IMR-90 (cell line): ENCODE results near the gene RNU6-1. TPM values are rescaled to one million over a fixed set of nuclear protein-coding genes. Genes with fewer than 3 reads are reported as not detected.

Experiments used
- ATAC-seq: fragments of 200-7000 bp; cut with Tn5 transposase; 2 replicates; pipeline ENCODE4 v1.9.1; 2020; ENCODE audit warnings: low read depth, mild to moderate bottlenecking, moderate library complexity
- BruUV-seq: library from RNA; stranded (reverse); fragments of 400-500 nt; replicated peaks from 2 replicates; lab custom pipeline; 2021; lab: Mats Ljungman, UMichigan
- CTCF ChIA-PET: fragments of 300-600 bp; formaldehyde crosslinking; extraction: SDS; loops from one replicate; lab custom pipeline; 2021; ENCODE audit warnings: antibody characterized with exemption; lab: Yijun Ruan, JAX
- POLR2A ChIA-PET: fragments of 300-600 bp; sonication (Branson Sonifier 250); formaldehyde crosslinking; loops from one replicate; lab custom pipeline; 2022; ENCODE audit warnings: antibody characterized with exemption; ENCODE audit not compliant: unreplicated experiment; lab: Charles Lee
- DNase-seq: peaks from one replicate; pipeline ENCODE4 v3.0.0; 2013
- H2AFZ ChIP-seq: replicated peaks from 2 replicates; pipeline ENCODE3; 2013; ENCODE audit warnings: low read length, mild to moderate bottlenecking; ENCODE audit not compliant: poor library complexity
- H2AK5ac ChIP-seq: 2 replicates; pipeline ENCODE4 v1.6.1; 2013; ENCODE audit warnings: low read depth, low read length, inconsistent platforms
- H2AK9ac ChIP-seq: replicated peaks from 2 replicates; pipeline ENCODE3; 2013; ENCODE audit warnings: mild to moderate bottlenecking, low read depth, low read length, moderate library complexity; ENCODE audit not compliant: poor library complexity
- H2BK120ac ChIP-seq: 2 replicates; pipeline ENCODE4 v1.6.1; 2013; ENCODE audit warnings: low read depth, low read length, inconsistent platforms
- H2BK15ac ChIP-seq: 3 replicates; pipeline ENCODE4 v1.6.1; 2013; ENCODE audit warnings: low read depth, low read length, inconsistent platforms
- H2BK20ac ChIP-seq: 2 replicates; pipeline ENCODE4 v1.6.1; 2013; ENCODE audit warnings: low read depth, mild to moderate bottlenecking, inconsistent platforms, low read length, moderate library complexity
- H2BK5ac ChIP-seq: 2 replicates; pipeline ENCODE4 v1.6.1; 2013; ENCODE audit warnings: mild to moderate bottlenecking, low read depth, low read length, inconsistent platforms; ENCODE audit not compliant: poor library complexity, severe bottlenecking
- H3K14ac ChIP-seq: replicated peaks from 2 replicates; pipeline ENCODE4 v1.6.1; 2013; ENCODE audit warnings: low read depth, low read length, inconsistent platforms
- H3K18ac ChIP-seq: 2 replicates; pipeline ENCODE4 v1.6.1; 2013; ENCODE audit warnings: low read depth, low read length, control low read depth
- H3K23ac ChIP-seq: 2 replicates; pipeline ENCODE4 v1.6.1; 2013; ENCODE audit warnings: low read depth, low read length, inconsistent platforms
- H3K27ac ChIP-seq: 2 replicates; pipeline ENCODE4 v1.5.1; 2013; ENCODE audit warnings: mild to moderate bottlenecking, control low read depth, low read length; ENCODE audit not compliant: insufficient read depth
- H3K27me3 ChIP-seq: 2 replicates; pipeline ENCODE4 v1.6.1; 2013; ENCODE audit warnings: low read length; ENCODE audit not compliant: control insufficient read depth, insufficient read depth
- H3K36me3 ChIP-seq: 2 replicates; pipeline ENCODE4 v1.6.1; 2013; ENCODE audit warnings: low read length, mixed read lengths; ENCODE audit not compliant: control insufficient read depth, insufficient read depth
- H3K4ac ChIP-seq: 2 replicates; pipeline ENCODE4 v1.6.1; 2013; ENCODE audit warnings: low read depth, low read length, inconsistent platforms
- H3K4me1 ChIP-seq: 2 replicates; pipeline ENCODE4 v1.6.1; 2013; ENCODE audit warnings: low read length, mixed read lengths; ENCODE audit not compliant: control insufficient read depth, insufficient read depth
- H3K4me2 ChIP-seq: 2 replicates; pipeline ENCODE4 v1.6.1; 2013; ENCODE audit warnings: low read depth, mild to moderate bottlenecking, control low read depth, low read length, moderate library complexity
- H3K4me3 ChIP-seq: 2 replicates; pipeline ENCODE4 v1.5.1; 2013; ENCODE audit warnings: low read depth, mild to moderate bottlenecking, control low read depth, low read length, moderate library complexity; ENCODE audit not compliant: insufficient read depth
- H3K56ac ChIP-seq: 2 replicates; pipeline ENCODE4 v1.6.1; 2013; ENCODE audit warnings: low read length, inconsistent platforms; ENCODE audit not compliant: insufficient read depth; ENCODE audit errors: extremely low read depth
- H3K79me1 ChIP-seq, 2 experiments: 2 replicates each; pipeline ENCODE4 v1.6.1; 2013; ENCODE audit warnings: low read length in 2 of 2, inconsistent platforms in 1 of 2, low read depth in 1 of 2
- H3K9ac ChIP-seq: 2 replicates; pipeline ENCODE4 v1.6.1; 2013; ENCODE audit warnings: low read depth, low read length, control low read depth
- H3K9me1 ChIP-seq: 2 replicates; pipeline ENCODE4 v1.6.1; 2013; ENCODE audit warnings: low read length, inconsistent platforms; ENCODE audit not compliant: insufficient read depth
- H3K9me3 ChIP-seq: 2 replicates; pipeline ENCODE4 v1.6.1; 2013; ENCODE audit warnings: low read length; ENCODE audit not compliant: control insufficient read depth, insufficient read depth
- H4K20me1 ChIP-seq: 2 replicates; pipeline ENCODE4 v1.6.1; 2013; ENCODE audit warnings: low read length, inconsistent platforms; ENCODE audit not compliant: insufficient read depth
- H4K5ac ChIP-seq: 2 replicates; pipeline ENCODE4 v1.6.1; 2013; ENCODE audit warnings: mild to moderate bottlenecking, low read depth, low read length, control low read depth
- H4K8ac ChIP-seq, 2 experiments: 2 replicates each; pipeline ENCODE4 v1.6.1; 2013; ENCODE audit warnings: low read depth in 2 of 2, low read length in 2 of 2, control low read depth in 1 of 2, inconsistent platforms in 1 of 2
- H4K91ac ChIP-seq: 2 replicates; pipeline ENCODE4 v1.6.1; 2013; ENCODE audit warnings: low read depth, low read length, inconsistent platforms; ENCODE audit not compliant: insufficient read depth
- CTCF ChIP-seq: conservative IDR thresholded peaks from 2 replicates; pipeline ENCODE4 v1.5.1; 2012; ENCODE audit warnings: mild to moderate bottlenecking, low read depth, low read length, improper control_type of control experiment
- WGBS, 2 experiments: methylation state at CpG; one replicate each; pipeline versions ENCODE4 v1.1.5 to v1.1.7; 2013; ENCODE audit warnings: missing lambda C conversion rate in 2 of 2; ENCODE audit not compliant: insufficient read length in 1 of 2; ENCODE audit errors: extremely low coverage in 2 of 2; 5-methylcytosine and 5-hydroxymethylcytosine counted together
- dilution Hi-C: fragments of 300-500 bp; cut with HindIII; formaldehyde crosslinking; loops from one replicate; pipeline ENCODE4 v1.14.3; 2018; ENCODE audit warnings: low sequenced_read_pairs; ENCODE audit not compliant: unreplicated experiment
- in situ Hi-C: fragments of 300-500 bp; cut with MboI; formaldehyde crosslinking; loops from 3 replicates; pipeline ENCODE4 v1.14.3; 2019; ENCODE audit warnings: low sequenced_read_pairs, inconsistent platforms, mixed read lengths
- intact Hi-C: fragments of 100-400 bp; cut with micrococcal nuclease; formaldehyde crosslinking; loops from 2 replicates; pipeline ENCODE4 v1.10.0; 2022
- polyA plus RNA-seq, 3 experiments: library from polyadenylated mRNA; depleted of rRNA; stranded (reverse); fragments of >200 nt; gene quantifications; 2 replicates each; pipeline ENCODE4 v1.2.3, GENCODE V29; 2012; ENCODE audit warnings: low replicate concordance in 1 of 3
- total RNA-seq: library from RNA; depleted of rRNA; stranded (reverse); fragments of >200 nt; gene quantifications from 2 replicates; pipeline ENCODE4 v1.2.3, GENCODE V29; 2012
- TF ChIP-seq, protein P1 (sequence below): fragments of 150-350 bp; IDR thresholded peaks from 2 replicates; pipeline ENCODE4 v1.6.1; 2017; ENCODE audit warnings: mild to moderate bottlenecking, antibody characterized with exemption, low read length, low read depth

The RNU6-1 gene
- total and polyA plus RNA-seq, 2 of the 4 experiments (the other 2 are of a cell fraction), result not detected

DNA sequence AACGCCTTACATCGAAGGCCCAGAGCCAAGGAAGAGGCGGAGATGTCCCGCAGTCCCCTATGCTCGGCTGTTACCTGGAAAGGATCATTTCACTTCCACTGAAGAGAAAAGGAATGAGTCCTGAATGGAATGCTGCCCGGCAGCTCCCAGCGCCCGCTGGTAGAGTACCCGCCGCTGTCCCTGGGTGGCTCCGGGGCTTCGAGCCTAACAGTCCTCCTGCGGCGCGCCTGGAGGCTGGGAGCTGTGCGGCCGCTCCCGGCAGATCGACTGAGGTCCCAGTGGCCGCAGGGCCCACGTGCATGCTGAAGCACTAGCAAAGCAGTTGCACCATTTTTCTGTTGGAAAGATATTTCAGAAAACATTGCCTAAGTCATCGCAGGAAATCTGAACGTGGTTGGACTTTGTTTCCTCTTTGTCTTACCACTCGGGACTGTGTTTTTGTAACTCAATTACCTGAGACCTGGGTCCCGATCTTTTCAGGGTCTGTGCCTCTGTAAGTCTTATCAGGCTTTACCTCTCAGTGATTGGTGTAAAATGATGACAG lies 984 bp downstream of the RNU6-1 start:
- TF ChIP-seq CTCF, result no peak
- TF ChIP-seq, protein P1, sequence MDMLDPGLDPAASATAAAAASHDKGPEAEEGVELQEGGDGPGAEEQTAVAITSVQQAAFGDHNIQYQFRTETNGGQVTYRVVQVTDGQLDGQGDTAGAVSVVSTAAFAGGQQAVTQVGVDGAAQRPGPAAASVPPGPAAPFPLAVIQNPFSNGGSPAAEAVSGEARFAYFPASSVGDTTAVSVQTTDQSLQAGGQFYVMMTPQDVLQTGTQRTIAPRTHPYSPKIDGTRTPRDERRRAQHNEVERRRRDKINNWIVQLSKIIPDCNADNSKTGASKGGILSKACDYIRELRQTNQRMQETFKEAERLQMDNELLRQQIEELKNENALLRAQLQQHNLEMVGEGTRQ, result 0 out of 2 replicates have a peak, but pooled peaks have one; percentile 4
- no peak for DNase-seq
- in situ Hi-C loops (loop anchor here (5.0 kb wide), 2 partner anchors 382 to 897 kb away; no protein-coding TSS in a partner anchor), intact Hi-C loops (loop anchor here (5.0 to 10.0 kb wide), 3 partner anchors 534 to 774 kb away; partner anchors contain the start of gene SMAD3), dilution Hi-C loops (no loop called here)
- Histone ChIP-seq H4K5ac (no peak overlapping the region), H3K9me3 (no peaks in the 10 kb centered on the region), H4K91ac (no peak overlapping the region), H2BK120ac (no peak overlapping the region), H2BK5ac (no peak overlapping the region), H3K9ac (no peak overlapping the region), H3K27ac (no peak overlapping the region), H3K18ac (no peak overlapping the region), H3K79me1 (no peaks in the 10 kb centered on the region), H3K56ac (no peak overlapping the region), H3K4me3 (peak overlapping the region; percentile 1; the same call in 1 of the 2 replicates), H2BK15ac (no peak overlapping the region), H3K14ac (no peak overlapping the region; the same call in 1 of the 2 replicates), H4K20me1 (no peaks in the 10 kb centered on the region), H2AK9ac (no peak overlapping the region), H3K4me1 (peaks cover 11% of the 10 kb centered on the region; the same call in 1 of the 2 replicates), H3K23ac (peak overlapping the region; percentile 8), H3K4ac (no peak overlapping the region), H4K8ac (peak overlapping the region in 1 of 2 experiments; percentile 60; a peak in 1 of 4 replicates), H3K36me3 (no peaks in the 10 kb centered on the region), H2AFZ (peak overlapping the region; percentile 68), H2AK5ac (no peak overlapping the region), H3K27me3 (peaks cover 35% of the 10 kb centered on the region), H3K9me1 (0 out of 2 replicates have a peak, but pooled peaks cover 6% of the 10 kb centered on the region), H3K4me2 (peak overlapping the region; percentile 55), H2BK20ac (no peak overlapping the region)
- BruUV-seq, result no TSS peak
- ChIA-PET POLR2A (no interaction called here), CTCF (no interaction called here)
- WGBS, 2 experiments, result 22% methylated on average over 7 of the region's 25 CpGs; no CpG with 5 or more reads in 1 of the 2 experiments
- ATAC-seq, result no peak
